ENCODE measurements around the gene IZUMO4.

DNA sequence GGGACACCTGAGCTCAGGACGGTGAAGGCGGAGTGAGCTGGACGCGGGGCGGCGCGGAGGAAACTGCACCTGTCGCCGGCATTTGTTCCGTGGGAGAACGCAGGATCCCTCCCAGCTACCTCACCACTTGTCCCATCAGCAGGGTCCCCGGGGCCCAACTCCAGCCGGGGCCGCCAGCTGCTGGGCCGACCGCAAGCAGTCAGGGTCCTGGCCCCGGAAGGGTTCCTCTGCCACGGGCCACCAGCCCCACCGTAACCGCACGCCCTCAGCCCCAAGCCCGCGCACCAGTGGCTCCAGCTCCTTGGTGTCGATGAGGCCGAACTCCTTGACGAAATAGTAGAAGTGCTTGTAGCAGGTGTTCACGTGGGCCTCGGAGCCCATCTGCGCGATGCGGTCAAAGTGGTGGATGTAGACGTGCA is 20.2 kb upstream of the IZUMO4 start:
- TF ChIP-seq, protein P1, sequence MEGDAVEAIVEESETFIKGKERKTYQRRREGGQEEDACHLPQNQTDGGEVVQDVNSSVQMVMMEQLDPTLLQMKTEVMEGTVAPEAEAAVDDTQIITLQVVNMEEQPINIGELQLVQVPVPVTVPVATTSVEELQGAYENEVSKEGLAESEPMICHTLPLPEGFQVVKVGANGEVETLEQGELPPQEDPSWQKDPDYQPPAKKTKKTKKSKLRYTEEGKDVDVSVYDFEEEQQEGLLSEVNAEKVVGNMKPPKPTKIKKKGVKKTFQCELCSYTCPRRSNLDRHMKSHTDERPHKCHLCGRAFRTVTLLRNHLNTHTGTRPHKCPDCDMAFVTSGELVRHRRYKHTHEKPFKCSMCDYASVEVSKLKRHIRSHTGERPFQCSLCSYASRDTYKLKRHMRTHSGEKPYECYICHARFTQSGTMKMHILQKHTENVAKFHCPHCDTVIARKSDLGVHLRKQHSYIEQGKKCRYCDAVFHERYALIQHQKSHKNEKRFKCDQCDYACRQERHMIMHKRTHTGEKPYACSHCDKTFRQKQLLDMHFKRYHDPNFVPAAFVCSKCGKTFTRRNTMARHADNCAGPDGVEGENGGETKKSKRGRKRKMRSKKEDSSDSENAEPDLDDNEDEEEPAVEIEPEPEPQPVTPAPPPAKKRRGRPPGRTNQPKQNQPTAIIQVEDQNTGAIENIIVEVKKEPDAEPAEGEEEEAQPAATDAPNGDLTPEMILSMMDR (IDR thresholded peaks at IDR 0.05), result no peak
- TF ChIP-seq POLR2A (IDR thresholded peaks at IDR 0.05), result no peak

Data from heart left ventricle (tissue), 13 donors.